ENCODE data around the gene MCOLN3. TPM values are rescaled to one million over a fixed set of nuclear protein-coding genes. Genes with fewer than 3 reads are reported as not detected.

Gene MCOLN3
- total RNA-seq, 1 donor from 2014 or later, result 0.09 TPM

DNA sequence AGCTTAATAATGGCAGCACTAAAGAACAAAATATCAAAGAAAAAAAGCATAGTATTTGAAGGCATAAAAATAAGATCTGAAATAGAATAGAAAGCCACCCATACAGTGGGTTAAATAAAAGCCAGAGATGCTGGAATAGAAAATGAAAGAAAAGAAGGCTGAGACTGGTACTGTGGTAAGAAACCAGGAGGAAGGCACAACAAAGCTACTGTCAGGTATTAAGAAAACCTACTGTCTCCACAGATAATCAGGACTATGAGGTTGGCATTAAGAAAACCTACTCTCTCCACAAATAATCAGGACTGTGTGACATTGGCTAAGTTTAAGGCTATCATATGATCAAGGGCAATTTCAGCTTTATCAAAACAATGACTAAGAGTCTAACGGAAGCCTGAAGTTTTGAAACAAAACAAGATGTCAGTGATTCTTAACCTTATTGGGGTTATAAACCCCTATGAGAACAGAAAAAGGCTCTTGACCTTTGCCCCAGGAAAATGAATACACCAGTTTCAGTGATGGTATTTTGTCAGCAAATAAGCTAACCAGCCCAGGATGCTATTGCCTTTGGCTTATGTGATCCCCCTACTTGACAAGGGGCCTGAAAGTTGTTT, 75.8 kb downstream of the MCOLN3 start:
- no peak overlapping the region for H3K4me3 Mint-ChIP-seq
- no peak for DNase-seq (ENCODE audit: low read depth, low spot score)
- TF ChIP-seq, protein P1, sequence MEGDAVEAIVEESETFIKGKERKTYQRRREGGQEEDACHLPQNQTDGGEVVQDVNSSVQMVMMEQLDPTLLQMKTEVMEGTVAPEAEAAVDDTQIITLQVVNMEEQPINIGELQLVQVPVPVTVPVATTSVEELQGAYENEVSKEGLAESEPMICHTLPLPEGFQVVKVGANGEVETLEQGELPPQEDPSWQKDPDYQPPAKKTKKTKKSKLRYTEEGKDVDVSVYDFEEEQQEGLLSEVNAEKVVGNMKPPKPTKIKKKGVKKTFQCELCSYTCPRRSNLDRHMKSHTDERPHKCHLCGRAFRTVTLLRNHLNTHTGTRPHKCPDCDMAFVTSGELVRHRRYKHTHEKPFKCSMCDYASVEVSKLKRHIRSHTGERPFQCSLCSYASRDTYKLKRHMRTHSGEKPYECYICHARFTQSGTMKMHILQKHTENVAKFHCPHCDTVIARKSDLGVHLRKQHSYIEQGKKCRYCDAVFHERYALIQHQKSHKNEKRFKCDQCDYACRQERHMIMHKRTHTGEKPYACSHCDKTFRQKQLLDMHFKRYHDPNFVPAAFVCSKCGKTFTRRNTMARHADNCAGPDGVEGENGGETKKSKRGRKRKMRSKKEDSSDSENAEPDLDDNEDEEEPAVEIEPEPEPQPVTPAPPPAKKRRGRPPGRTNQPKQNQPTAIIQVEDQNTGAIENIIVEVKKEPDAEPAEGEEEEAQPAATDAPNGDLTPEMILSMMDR (conservative IDR thresholded peaks at IDR 0.05), result no peak
- H3K4me1 Mint-ChIP-seq, result no peaks in the 10 kb centered on the region
- H3K27me3 Mint-ChIP-seq (ENCODE audit: low read depth), result no peaks in the 10 kb centered on the region
- no peak overlapping the region for H3K27ac Mint-ChIP-seq (ENCODE audit: unreplicated experiment)
- peaks cover 3% of the 10 kb centered on the region for H3K9me3 Mint-ChIP-seq
- no peaks in the 10 kb centered on the region for H3K36me3 Mint-ChIP-seq (ENCODE audit: low read depth)

DNA sequence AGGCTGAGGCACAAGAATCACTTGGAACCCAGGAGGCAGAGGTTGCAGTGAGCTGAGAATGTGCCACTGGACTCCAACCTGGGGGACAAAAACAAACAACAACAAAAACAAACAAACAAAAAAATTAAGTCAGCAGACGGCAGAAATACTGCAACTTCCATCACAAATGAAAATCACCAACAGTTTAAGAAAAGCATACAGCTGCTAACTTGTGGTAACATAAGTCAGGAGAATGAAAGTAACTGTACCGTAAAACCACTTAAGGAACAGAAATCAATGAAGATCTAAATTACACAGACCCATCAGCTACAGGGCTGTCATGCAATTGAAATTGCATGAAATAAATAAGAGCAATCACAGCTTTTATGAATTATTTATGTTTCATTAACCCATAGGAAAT, 76.3 kb downstream of the MCOLN3 start:
- TF ChIP-seq, protein P1 (conservative IDR thresholded peaks at IDR 0.05), result no peak
- no peak overlapping the region for H3K27ac Mint-ChIP-seq (ENCODE audit: unreplicated experiment)
- no peaks in the 10 kb centered on the region for H3K27me3 Mint-ChIP-seq (ENCODE audit: low read depth)
- no peaks in the 10 kb centered on the region for H3K4me1 Mint-ChIP-seq
- DNase-seq (ENCODE audit: low read depth, low spot score), result no peak
- no peak overlapping the region for H3K4me3 Mint-ChIP-seq
- H3K9me3 Mint-ChIP-seq, result peaks cover 3% of the 10 kb centered on the region
- H3K36me3 Mint-ChIP-seq (ENCODE audit: low read depth), result no peaks in the 10 kb centered on the region

DNA sequence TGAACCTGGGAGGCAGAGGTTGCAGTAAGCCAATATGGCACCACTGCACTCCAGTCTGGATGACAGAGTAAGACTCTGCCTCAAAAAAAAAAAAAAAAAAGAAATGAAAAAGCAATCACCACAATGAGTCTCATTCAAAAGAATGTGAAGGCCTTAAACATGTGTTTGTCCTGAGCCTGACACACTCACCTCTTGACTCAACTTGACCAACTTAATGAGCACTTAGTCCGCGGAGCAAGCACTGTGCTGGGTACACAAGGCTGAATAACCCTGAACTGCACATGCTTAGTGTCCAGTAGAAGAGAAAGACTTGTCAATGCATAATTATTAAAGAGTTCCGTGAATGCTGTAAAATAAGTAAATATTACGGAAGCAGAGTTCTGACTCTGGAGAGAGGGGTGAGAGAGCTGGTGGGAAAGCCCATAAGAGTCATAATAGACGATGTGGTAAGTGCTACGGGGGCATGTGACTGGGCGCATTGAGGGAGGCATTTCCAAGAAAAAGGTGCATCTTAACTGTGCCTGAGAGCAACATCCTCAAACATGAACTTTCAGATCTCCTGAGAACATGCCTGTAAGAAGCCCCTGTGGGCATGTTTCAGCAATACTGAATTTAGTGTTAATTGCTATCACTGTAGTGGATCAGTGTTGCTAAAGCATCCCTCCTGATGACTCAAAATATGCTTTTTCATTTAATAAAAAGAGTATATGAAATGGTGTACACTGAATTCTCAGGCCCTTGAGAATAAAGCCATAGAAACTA, 78.6 kb downstream of the MCOLN3 start:
- H3K36me3 Mint-ChIP-seq (ENCODE audit: low read depth), result no peaks in the 10 kb centered on the region
- H3K27ac Mint-ChIP-seq (ENCODE audit: unreplicated experiment), result no peak overlapping the region
- H3K4me3 Mint-ChIP-seq, result no peak overlapping the region
- no peak for DNase-seq (ENCODE audit: low read depth, low spot score)
- H3K9me3 Mint-ChIP-seq, result no peaks in the 10 kb centered on the region
- H3K27me3 Mint-ChIP-seq (ENCODE audit: low read depth), result no peaks in the 10 kb centered on the region
- no peaks in the 10 kb centered on the region for H3K4me1 Mint-ChIP-seq
- TF ChIP-seq, protein P1 (conservative IDR thresholded peaks at IDR 0.05), result no peak

DNA sequence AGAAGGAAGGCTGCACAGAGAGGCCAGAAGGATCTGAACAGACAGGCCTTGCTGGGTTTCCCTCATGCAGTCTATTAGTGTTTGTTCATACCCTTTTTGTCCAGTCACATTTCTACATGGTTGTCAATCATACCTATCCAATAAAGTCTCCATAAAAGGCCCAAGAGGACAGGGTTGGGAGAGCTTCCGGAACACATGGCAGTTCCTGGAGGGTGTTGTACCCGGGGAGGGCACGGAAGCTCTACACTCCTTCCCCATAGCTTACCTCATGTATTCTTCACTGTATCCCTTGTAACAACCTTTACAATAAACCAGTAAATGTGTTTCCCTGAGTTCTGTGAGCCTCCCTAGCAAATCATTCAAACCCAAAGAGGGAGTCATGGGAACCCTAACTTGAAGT, 79.4 kb downstream of the MCOLN3 start:
- Mint-ChIP-seq H3K27me3 (ENCODE audit: low read depth) (no peaks in the 10 kb centered on the region), H3K9me3 (no peaks in the 10 kb centered on the region), H3K4me1 (no peaks in the 10 kb centered on the region), H3K27ac (ENCODE audit: unreplicated experiment) (no peak overlapping the region), H3K4me3 (no peak overlapping the region), H3K36me3 (ENCODE audit: low read depth) (no peaks in the 10 kb centered on the region)
- DNase-seq (ENCODE audit: low read depth, low spot score), result no peak
- TF ChIP-seq, protein P1 (conservative IDR thresholded peaks at IDR 0.05), result no peak

DNA sequence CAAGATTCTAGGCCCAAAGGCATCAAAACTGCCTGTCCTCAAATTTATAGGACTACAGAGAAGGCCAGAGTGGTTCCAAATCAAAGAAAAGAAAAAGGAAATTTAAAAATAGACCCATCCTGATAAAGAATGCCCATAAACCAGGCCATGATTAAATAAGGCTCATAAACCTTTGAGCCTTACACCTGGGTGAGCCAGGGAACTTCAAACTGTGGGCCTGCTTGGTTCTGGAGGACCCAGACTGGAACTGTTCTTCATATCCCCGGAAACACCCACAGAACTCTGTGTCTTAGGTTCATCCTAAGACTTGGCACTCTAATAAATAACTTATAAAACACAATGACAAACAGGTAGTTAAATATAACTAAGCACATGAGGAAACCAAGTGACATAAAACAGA, 80.2 kb downstream of the MCOLN3 start:
- TF ChIP-seq, protein P1 (conservative IDR thresholded peaks at IDR 0.05), result no peak
- Mint-ChIP-seq H3K4me1 (no peaks in the 10 kb centered on the region), H3K9me3 (no peaks in the 10 kb centered on the region), H3K27me3 (ENCODE audit: low read depth) (no peaks in the 10 kb centered on the region), H3K27ac (ENCODE audit: unreplicated experiment) (no peak overlapping the region), H3K4me3 (no peak overlapping the region), H3K36me3 (ENCODE audit: low read depth) (no peaks in the 10 kb centered on the region)
- no peak for DNase-seq (ENCODE audit: low read depth, low spot score)

Other genes starting within 250 kb of the MCOLN3 start
- gene LPAR3, start 155.3 kb downstream of the MCOLN3 start, total RNA-seq, result 1.2 and 1.3 TPM in 2 replicates
- gene MCOLN2, start 51.4 kb downstream of the MCOLN3 start, total RNA-seq, result 0.52 and 1.0 TPM in 2 replicates
- 5.9 and 6.0 TPM in 2 replicates for gene SYDE2, start 152.5 kb upstream of the MCOLN3 start, total RNA-seq
- gene C1orf52, start 211.2 kb upstream of the MCOLN3 start, total RNA-seq, result 30.9 and 37.3 TPM in 2 replicates
- 18.5 and 22.8 TPM in 2 replicates for gene BCL10, start 228.1 kb upstream of the MCOLN3 start, total RNA-seq